Liver (tissue), 3 donors: ENCODE results near the gene MCU.
"Not testable (repeated sequence)": the region's sequence is repeated elsewhere in the genome, so short reads cannot be mapped to it uniquely, and the experiment has no call there.

ENCODE experiments used
- CTCF ChIP-seq: fragments of 150-350 bp; IDR thresholded peaks from 2 replicates; pipeline ENCODE4 v1.5.1; 2017; ENCODE audit warnings: improper control_type of control experiment, low read depth, low read length; ENCODE audit not compliant: missing input control
- GABPA ChIP-seq, 2 donors: IDR thresholded peaks in 1 of 2; conservative IDR thresholded peaks in 1 of 2; 2 replicates each; pipeline ENCODE4 v1.6.1; 2016; ENCODE audit warnings: antibody characterized with exemption in 2 of 2, mild to moderate bottlenecking in 1 of 2, moderate library complexity in 1 of 2
- REST ChIP-seq: IDR thresholded peaks from 2 replicates; pipeline ENCODE4 v1.6.1; 2016; ENCODE audit warnings: antibody characterized with exemption, mild to moderate bottlenecking
- donor health status: healthy.
- donor health status: healthy.

- not testable (repeated sequence) for TF ChIP-seq CTCF; REST; GABPA (IDR thresholded peaks at IDR 0.05 in 1 of 2, conservative IDR thresholded peaks at IDR 0.05 in 1 of 2)
Observed at GRCh38 chr10:72686430-72686829, 5.5 kb upstream of the MCU start.
